ENCODE data around the gene TSNAXIP1. TPM values are rescaled to one million over a fixed set of nuclear protein-coding genes. Genes with fewer than 3 reads are reported as not detected.

The TSNAXIP1 gene
- 0.65 and 2.4 TPM in 2 replicates for total RNA-seq (2014; rRNA removed; shearing (Covaris generic))
- polyA plus RNA-seq (2016; fragmentation: Nextera tagmentation; extraction: Ambion mirVana) = 0.79 and 1.2 TPM in 2 replicates

- in situ Hi-C loops (cut with MboI) = loop anchor here (10.0 kb wide), 1 partner anchor 132 kb away; no protein-coding TSS in a partner anchor
- peak within 1 kb of the TSS; percentile 94 for H2AFZ ChIP-seq
- H3K27ac ChIP-seq = peak within 1 kb of the TSS; percentile 35
- peaks cover 7% of the 10 kb centered on the region for H3K4me1 ChIP-seq (ENCODE audit: insufficient read depth)
- H4K20me1 ChIP-seq (ENCODE audit: insufficient read depth) = no peaks in the 10 kb centered on the region
- H3K4me3 ChIP-seq = peak within 1 kb of the TSS; percentile 93
- H3K9ac ChIP-seq = peak within 1 kb of the TSS; percentile 92
- H3K9me2 ChIP-seq (ENCODE audit: insufficient read depth) = no peaks in the 10 kb centered on the region
- no peaks in the 10 kb centered on the region for H3K27me3 ChIP-seq (replicated peaks; ENCODE audit: insufficient read depth)
- 0% methylated on average over 49 to 54 of the region's 54 CpGs for WGBS, 2 experiments (ENCODE audit: low coverage in 1 of 2, low lambda C conversion rate in 2 of 2, missing lambda C conversion rate in 2 of 2)
- no peak for TF ChIP-seq EZH2phosphoT487 (IDR thresholded peaks at IDR 0.05; ENCODE audit: insufficient read depth, low read depth)
- no peak for TF ChIP-seq EZH2 (IDR thresholded peaks at IDR 0.05; ENCODE audit: insufficient read depth, poor library complexity, severe bottlenecking)
- H3K79me2 ChIP-seq (ENCODE audit: insufficient read depth) = peaks cover 47% of the 10 kb centered on the region
- H3F3A ChIP-seq (ENCODE audit: insufficient read depth) = no peaks in the 10 kb centered on the region
- H3K36me3 ChIP-seq (ENCODE audit: low read depth) = no peaks in the 10 kb centered on the region
- peak; percentile 100 for DNase-seq
- H3K4me2 ChIP-seq (ENCODE audit: unreplicated experiment) = peak within 1 kb of the TSS; percentile 92
- no peaks in the 10 kb centered on the region for H3K9me3 ChIP-seq (ENCODE audit: low read depth)
These were observed at the start of gene TSNAXIP1, which contains the start of gene RANBP10 for GRCh38 chr16:67806428-67807147. Gene TSNAXIP1 (plus strand): TSS chr16:67806889. CDS start chr16:67807150, 261 bp downstream. Gene RANBP10 (minus strand): TSS chr16:67806560. CDS start chr16:67806536, 24 bp downstream.

- no peak overlapping the region for H3K27ac ChIP-seq
These were observed 48.7 kb upstream of the TSNAXIP1 start for GRCh38 chr16:67758006-67758405.

GRCh38 chr16:67758966-67759365, 47.7 kb upstream of the TSNAXIP1 start:
- Histone ChIP-seq H4K20me1 (ENCODE audit: insufficient read depth) (no peaks in the 10 kb centered on the region), H3K27me3 (replicated peaks; ENCODE audit: insufficient read depth) (no peaks in the 10 kb centered on the region), H3K9me3 (ENCODE audit: low read depth) (no peaks in the 10 kb centered on the region), H3K27ac (no peak overlapping the region), H3K9me2 (ENCODE audit: insufficient read depth) (no peaks in the 10 kb centered on the region), H3K36me3 (ENCODE audit: low read depth) (no peaks in the 10 kb centered on the region), H3K4me3 (no peak overlapping the region), H3K9ac (no peak overlapping the region), H2AFZ (no peak overlapping the region), H3K79me2 (ENCODE audit: insufficient read depth) (no peaks in the 10 kb centered on the region; the same call in 1 of the 2 replicates), H3K4me2 (ENCODE audit: unreplicated experiment) (no peak overlapping the region), H3K4me1 (ENCODE audit: insufficient read depth) (no peaks in the 10 kb centered on the region), H3F3A (ENCODE audit: insufficient read depth) (no peaks in the 10 kb centered on the region)
- in situ Hi-C loops (cut with MboI) = no loop called here
- 87 to 97% methylated on average over 6 to 7 of the region's 7 CpGs for WGBS, 2 experiments (ENCODE audit: low coverage in 1 of 2, low lambda C conversion rate in 2 of 2, missing lambda C conversion rate in 2 of 2)
- TF ChIP-seq EZH2 (IDR thresholded peaks at IDR 0.05; ENCODE audit: insufficient read depth, poor library complexity, severe bottlenecking) = no peak
- no peak for TF ChIP-seq EZH2phosphoT487 (IDR thresholded peaks at IDR 0.05; ENCODE audit: insufficient read depth, low read depth)
- no peak for DNase-seq

More at GRCh38 chr16:67758006-67758405, 48.7 kb upstream of the TSNAXIP1 start:
- Histone ChIP-seq H3K4me1 (ENCODE audit: insufficient read depth) (no peaks in the 10 kb centered on the region), H3K4me3 (no peak overlapping the region), H3F3A (ENCODE audit: insufficient read depth) (no peaks in the 10 kb centered on the region), H3K36me3 (ENCODE audit: low read depth) (no peaks in the 10 kb centered on the region), H3K27me3 (replicated peaks; ENCODE audit: insufficient read depth) (no peaks in the 10 kb centered on the region), H3K4me2 (ENCODE audit: unreplicated experiment) (no peak overlapping the region), H3K79me2 (ENCODE audit: insufficient read depth) (no peaks in the 10 kb centered on the region; the same call in 1 of the 2 replicates), H3K9me3 (ENCODE audit: low read depth) (no peaks in the 10 kb centered on the region), H4K20me1 (ENCODE audit: insufficient read depth) (no peaks in the 10 kb centered on the region), H3K9me2 (ENCODE audit: insufficient read depth) (no peaks in the 10 kb centered on the region), H2AFZ (no peak overlapping the region), H3K9ac (no peak overlapping the region)
- TF ChIP-seq EZH2phosphoT487 (IDR thresholded peaks at IDR 0.05; ENCODE audit: insufficient read depth, low read depth) (no peak), EZH2 (IDR thresholded peaks at IDR 0.05; ENCODE audit: insufficient read depth, poor library complexity, severe bottlenecking) (no peak)
- in situ Hi-C loops (cut with MboI) = no loop called here
- 91% methylated on average over 3 of the region's 3 CpGs for WGBS, 2 experiments (ENCODE audit: low coverage in 1 of 2, low lambda C conversion rate in 2 of 2, missing lambda C conversion rate in 2 of 2)
- DNase-seq = no peak

GRCh38 chr16:67760206-67760955, 46.3 kb upstream of the TSNAXIP1 start:
- Histone ChIP-seq H3K9me3 (ENCODE audit: low read depth) (no peaks in the 10 kb centered on the region), H3K9me2 (ENCODE audit: insufficient read depth) (no peaks in the 10 kb centered on the region), H3K36me3 (ENCODE audit: low read depth) (no peaks in the 10 kb centered on the region), H2AFZ (no peak overlapping the region), H3K9ac (no peak overlapping the region), H3K4me1 (ENCODE audit: insufficient read depth) (no peaks in the 10 kb centered on the region), H3K27me3 (replicated peaks; ENCODE audit: insufficient read depth) (no peaks in the 10 kb centered on the region), H3K4me3 (no peak overlapping the region), H3K79me2 (ENCODE audit: insufficient read depth) (no peaks in the 10 kb centered on the region; the same call in 1 of the 2 replicates), H3F3A (ENCODE audit: insufficient read depth) (no peaks in the 10 kb centered on the region), H3K4me2 (ENCODE audit: unreplicated experiment) (no peak overlapping the region), H3K27ac (no peak overlapping the region), H4K20me1 (ENCODE audit: insufficient read depth) (no peaks in the 10 kb centered on the region)
- TF ChIP-seq EZH2 (IDR thresholded peaks at IDR 0.05; ENCODE audit: insufficient read depth, poor library complexity, severe bottlenecking) (no peak), EZH2phosphoT487 (IDR thresholded peaks at IDR 0.05; ENCODE audit: insufficient read depth, low read depth) (no peak)
- in situ Hi-C loops (cut with MboI) = no loop called here
- no peak for DNase-seq
- 80 to 85% methylated on average over 8 of the region's 8 CpGs for WGBS, 2 experiments (ENCODE audit: low coverage in 1 of 2, low lambda C conversion rate in 2 of 2, missing lambda C conversion rate in 2 of 2)

Measured in GM23248 (cell line).